Stomach (tissue), 4 donors: ENCODE data around the gene ARID3A.

Experiments used
- EP300 ChIP-seq: sonication (generic); formaldehyde crosslinking; IDR thresholded peaks from one replicate; pipeline ENCODE4 v1.6.1; 2017; ENCODE audit warnings: antibody characterized with exemption
- POLR2A ChIP-seq, 4 donors: fragments of 450-650 bp; IDR thresholded peaks; one replicate each; pipeline ENCODE4 v1.6.1; 2016; ENCODE audit warnings: antibody characterized with exemption in 4 of 4, control low read depth in 2 of 4, mild to moderate bottlenecking in 1 of 4, moderate library complexity in 1 of 4
- POLR2AphosphoS5 ChIP-seq, 3 donors: sonication (generic); formaldehyde crosslinking; IDR thresholded peaks; one replicate each; pipeline ENCODE4 v1.6.1; 2016; ENCODE audit warnings: antibody characterized with exemption in 3 of 3
- TF ChIP-seq, protein P1 (sequence below), 7 experiments: fragments of 450-650 bp in 4 of 7; fragments of 200-600 bp in 3 of 7; sonication (generic) in 3 of 7; IDR thresholded peaks; one replicate each; pipeline ENCODE4 v1.5.1; 2016 to 2019; ENCODE audit warnings: antibody characterized with exemption in 7 of 7, control low read depth in 2 of 7, mild to moderate bottlenecking in 1 of 7

- TF ChIP-seq POLR2A (IDR thresholded peaks at IDR 0.05) (no peak), POLR2AphosphoS5 (IDR thresholded peaks at IDR 0.05) (no peak), EP300 (no peak)
- TF ChIP-seq, protein P1, sequence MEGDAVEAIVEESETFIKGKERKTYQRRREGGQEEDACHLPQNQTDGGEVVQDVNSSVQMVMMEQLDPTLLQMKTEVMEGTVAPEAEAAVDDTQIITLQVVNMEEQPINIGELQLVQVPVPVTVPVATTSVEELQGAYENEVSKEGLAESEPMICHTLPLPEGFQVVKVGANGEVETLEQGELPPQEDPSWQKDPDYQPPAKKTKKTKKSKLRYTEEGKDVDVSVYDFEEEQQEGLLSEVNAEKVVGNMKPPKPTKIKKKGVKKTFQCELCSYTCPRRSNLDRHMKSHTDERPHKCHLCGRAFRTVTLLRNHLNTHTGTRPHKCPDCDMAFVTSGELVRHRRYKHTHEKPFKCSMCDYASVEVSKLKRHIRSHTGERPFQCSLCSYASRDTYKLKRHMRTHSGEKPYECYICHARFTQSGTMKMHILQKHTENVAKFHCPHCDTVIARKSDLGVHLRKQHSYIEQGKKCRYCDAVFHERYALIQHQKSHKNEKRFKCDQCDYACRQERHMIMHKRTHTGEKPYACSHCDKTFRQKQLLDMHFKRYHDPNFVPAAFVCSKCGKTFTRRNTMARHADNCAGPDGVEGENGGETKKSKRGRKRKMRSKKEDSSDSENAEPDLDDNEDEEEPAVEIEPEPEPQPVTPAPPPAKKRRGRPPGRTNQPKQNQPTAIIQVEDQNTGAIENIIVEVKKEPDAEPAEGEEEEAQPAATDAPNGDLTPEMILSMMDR (IDR thresholded peaks at IDR 0.05): no peak
These were observed 44.3 kb upstream of the ARID3A start for GRCh38 chr19:881385-882071.
